ENCODE data around the gene SLC7A7. TPM values are rescaled to one million over a fixed set of nuclear protein-coding genes. Genes with fewer than 3 reads are reported as not detected.

SLC7A7 gene
- total and polyA plus RNA-seq, 10 donors: 34.2 to 165 (median 85.8) TPM

- Histone ChIP-seq H3K4me1 (peaks cover 33 to 99% (median 80%) of the 10 kb centered on the region in 6 donors), H3K27me3 (replicated peaks in 1 of 7) (peaks cover 0 to 8% (median 0%) of the 10 kb centered on the region in 7 donors), H3K27ac (peak overlapping the region; percentile 63 to 93 (median 86)), H3K9me3 (no peaks in the 10 kb centered on the region), H3K4me3 (peak overlapping the region in 7 of 8 donors; percentile 18 to 69 (median 32)), H3K36me3 (no peaks in the 10 kb centered on the region)
- peak; percentile 88 for DNase-seq
- TF ChIP-seq POLR2A (IDR thresholded peaks at IDR 0.05) (no peak), POLR2AphosphoS5 (IDR thresholded peaks at IDR 0.05) (peak; percentile 49 to 84 (median 71)), CTCF (IDR thresholded peaks at IDR 0.05 in 8 of 11, conservative IDR thresholded peaks at IDR 0.05 in 3 of 11) (no peak)
- intact Hi-C loops (cut with DNase I; ENCODE audit: low total_unique reads): loop anchor here (5.0 kb wide), 1 partner anchor 42 kb away; no protein-coding TSS in a partner anchor
- 11 to 17% (median 13%) methylated on average over 10 of the region's 10 CpGs for WGBS, 5 donors
Observed at GRCh38 chr14:22819151-22819988, 4.1 kb upstream of the SLC7A7 start.

- H3K4me3 ChIP-seq: peak overlapping the region in 7 of 8 donors; percentile 18 to 64 (median 30)
- H3K27ac ChIP-seq: peak overlapping the region in 7 of 8 donors; percentile 79 to 93 (median 85)
- no peaks in the 10 kb centered on the region for H3K9me3 ChIP-seq
- WGBS, 5 donors: 82 to 91% (median 88%) methylated on average over 7 of the region's 7 CpGs
- DNase-seq: no peak
- intact Hi-C loops (cut with DNase I; ENCODE audit: low total_unique reads): no loop called here
- no peaks in the 10 kb centered on the region for H3K27me3 ChIP-seq (replicated peaks in 1 of 7)
- H3K4me1 ChIP-seq: peaks cover 14 to 99% (median 76%) of the 10 kb centered on the region in 6 donors
- peaks cover 0 to 18% (median 0%) of the 10 kb centered on the region in 6 donors for H3K36me3 ChIP-seq
- TF ChIP-seq POLR2A (IDR thresholded peaks at IDR 0.05): no peak
- no peak for TF ChIP-seq POLR2AphosphoS5 (IDR thresholded peaks at IDR 0.05)
- TF ChIP-seq CTCF (IDR thresholded peaks at IDR 0.05 in 8 of 11, conservative IDR thresholded peaks at IDR 0.05 in 3 of 11): no peak
Observed at GRCh38 chr14:22814373-22814772, 862 bp downstream of the SLC7A7 start.

- Histone ChIP-seq H3K27ac (peak overlapping the region in 5 of 8 donors; percentile 68 to 92 (median 69)), H3K4me3 (peak overlapping the region in 5 of 8 donors; percentile 1 to 64 (median 20)), H3K36me3 (peaks cover 0 to 26% (median 0%) of the 10 kb centered on the region in 6 donors), H3K9me3 (no peaks in the 10 kb centered on the region), H3K27me3 (replicated peaks in 1 of 7) (no peaks in the 10 kb centered on the region), H3K4me1 (peaks cover 12 to 99% (median 79%) of the 10 kb centered on the region in 6 donors)
- TF ChIP-seq POLR2AphosphoS5 (IDR thresholded peaks at IDR 0.05) (no peak), CTCF (IDR thresholded peaks at IDR 0.05 in 8 of 11, conservative IDR thresholded peaks at IDR 0.05 in 3 of 11) (no peak), POLR2A (IDR thresholded peaks at IDR 0.05) (no peak)
- DNase-seq: peak; percentile 71
- WGBS, 5 donors: 81 to 86% (median 82%) methylated on average over 9 of the region's 9 CpGs
- intact Hi-C loops (cut with DNase I; ENCODE audit: low total_unique reads): no loop called here
Observed at GRCh38 chr14:22813145-22813544, 2.1 kb downstream of the SLC7A7 start.

- Histone ChIP-seq H3K27ac (peak overlapping the region in 5 of 8 donors; percentile 68 to 92 (median 69)), H3K27me3 (replicated peaks in 1 of 7) (no peaks in the 10 kb centered on the region), H3K9me3 (no peaks in the 10 kb centered on the region), H3K4me1 (peaks cover 15 to 99% (median 77%) of the 10 kb centered on the region in 6 donors), H3K4me3 (peak overlapping the region in 5 of 8 donors; percentile 1 to 64 (median 20)), H3K36me3 (peaks cover 0 to 30% (median 0%) of the 10 kb centered on the region in 6 donors)
- 88 to 94% (median 91%) methylated on average over 4 of the region's 4 CpGs for WGBS, 5 donors
- intact Hi-C loops (cut with DNase I; ENCODE audit: low total_unique reads): no loop called here
- TF ChIP-seq POLR2AphosphoS5 (IDR thresholded peaks at IDR 0.05) (no peak), POLR2A (IDR thresholded peaks at IDR 0.05) (no peak), CTCF (IDR thresholded peaks at IDR 0.05 in 8 of 11, conservative IDR thresholded peaks at IDR 0.05 in 3 of 11) (no peak)
- peak; percentile 78 for DNase-seq
Observed at GRCh38 chr14:22812744-22813143, 2.5 kb downstream of the SLC7A7 start.

All from spleen (tissue), 11 donors.